H9 (cell line): Measurements from ENCODE around the gene PARK7. TPM values are rescaled to one million over a fixed set of nuclear protein-coding genes. Genes with fewer than 3 reads are reported as not detected.

ENCODE experiments used
- DNase-seq: peaks from one replicate; pipeline ENCODE4 v3.0.0-alpha.2; 2017
- H2AFZ ChIP-seq: one replicate; pipeline ENCODE4 v1.6.1; 2013; ENCODE audit warnings: mild to moderate bottlenecking, low read length, control low read depth, moderate library complexity
- H2AK5ac ChIP-seq: 2 replicates; pipeline ENCODE4 v1.6.1; 2013; ENCODE audit warnings: low read length, control low read depth, mixed read lengths; ENCODE audit not compliant: insufficient read length
- H2BK120ac ChIP-seq: one replicate; pipeline ENCODE4 v1.6.1; 2013; ENCODE audit warnings: low read depth, mild to moderate bottlenecking, low read length, control low read depth, inconsistent platforms; ENCODE audit not compliant: poor library complexity, severe bottlenecking
- H2BK12ac ChIP-seq: 2 replicates; pipeline ENCODE4 v1.6.1; 2013; ENCODE audit warnings: low read length, control low read depth, mixed read lengths, low read depth; ENCODE audit not compliant: insufficient read length
- H2BK15ac ChIP-seq: 2 replicates; pipeline ENCODE4 v1.6.1; 2013; ENCODE audit warnings: low read depth, low read length, control low read depth
- H2BK20ac ChIP-seq: one replicate; pipeline ENCODE4 v1.6.1; 2013; ENCODE audit warnings: low read depth, mild to moderate bottlenecking, low read length, control low read depth, inconsistent platforms; ENCODE audit not compliant: poor library complexity, severe bottlenecking
- H2BK5ac ChIP-seq: 2 replicates; pipeline ENCODE4 v1.6.1; 2013; ENCODE audit warnings: low read length, control low read depth, mixed read lengths; ENCODE audit not compliant: insufficient read length
- H3K14ac ChIP-seq: 2 replicates; pipeline ENCODE4 v1.6.1; 2013; ENCODE audit warnings: low read length, control low read depth; ENCODE audit not compliant: insufficient read depth
- H3K18ac ChIP-seq: 2 replicates; pipeline ENCODE4 v1.6.1; 2013; ENCODE audit warnings: low read depth, mild to moderate bottlenecking, mixed read lengths, low read length, control low read depth; ENCODE audit not compliant: insufficient read length
- H3K23ac ChIP-seq: 2 replicates; pipeline ENCODE4 v1.6.1; 2013; ENCODE audit warnings: low read length, control low read depth, mixed read lengths, low read depth; ENCODE audit not compliant: insufficient read length
- H3K23me2 ChIP-seq: 2 replicates; pipeline ENCODE4 v1.6.1; 2013; ENCODE audit warnings: low read depth, mild to moderate bottlenecking, mixed read lengths, low read length, control low read depth; ENCODE audit not compliant: insufficient read length, poor library complexity, severe bottlenecking
- H3K27ac ChIP-seq: 2 replicates; pipeline ENCODE4 v1.5.1; 2013; ENCODE audit warnings: low read length, control low read depth, mixed read lengths, low read depth; ENCODE audit not compliant: insufficient read length
- H3K27me3 ChIP-seq: 2 replicates; pipeline ENCODE4 v1.6.1; 2013; ENCODE audit warnings: low read length, control low read depth, inconsistent platforms; ENCODE audit not compliant: insufficient read depth
- H3K4ac ChIP-seq: 2 replicates; pipeline ENCODE4 v1.6.1; 2013; ENCODE audit warnings: low read depth, mild to moderate bottlenecking, control low read depth, inconsistent platforms, low read length, moderate library complexity
- H3K4me1 ChIP-seq: 2 replicates; pipeline ENCODE4 v1.6.1; 2013; ENCODE audit warnings: low read length, control low read depth, inconsistent platforms; ENCODE audit not compliant: insufficient read depth
- H3K4me2 ChIP-seq: 2 replicates; pipeline ENCODE4 v1.6.1; 2013; ENCODE audit warnings: low read length, control low read depth, mixed read lengths; ENCODE audit not compliant: insufficient read length, insufficient read depth
- H3K56ac ChIP-seq: 2 replicates; pipeline ENCODE4 v1.6.1; 2013; ENCODE audit warnings: low read depth, mild to moderate bottlenecking, mixed read lengths, low read length, control low read depth; ENCODE audit not compliant: insufficient read length
- H3K79me1 ChIP-seq: 2 replicates; pipeline ENCODE4 v1.6.1; 2013; ENCODE audit warnings: low read depth, mild to moderate bottlenecking, moderate library complexity, low read length, control low read depth, inconsistent platforms; ENCODE audit not compliant: insufficient read depth, poor library complexity, severe bottlenecking
- H3K79me2 ChIP-seq: 2 replicates; pipeline ENCODE4 v1.6.1; 2013; ENCODE audit warnings: low read length, control low read depth, inconsistent platforms; ENCODE audit not compliant: insufficient read depth
- H3K9ac ChIP-seq: 2 replicates; pipeline ENCODE4 v1.6.1; 2013; ENCODE audit warnings: low read length, control low read depth, mixed read lengths; ENCODE audit not compliant: insufficient read length; ENCODE audit errors: extremely low read depth
- H3K9me3 ChIP-seq: one replicate; pipeline ENCODE4 v1.6.1; 2013; ENCODE audit warnings: low read depth, low read length, inconsistent platforms; ENCODE audit not compliant: control insufficient read depth
- H3T11ph ChIP-seq: one replicate; pipeline ENCODE4 v1.6.1; 2013; ENCODE audit warnings: mild to moderate bottlenecking, low read length, control low read depth, inconsistent platforms
- H4K20me1 ChIP-seq: one replicate; pipeline ENCODE4 v1.6.1; 2013; ENCODE audit not compliant: control insufficient read depth, insufficient read length, insufficient read depth
- H4K5ac ChIP-seq: 2 replicates; pipeline ENCODE4 v1.6.1; 2013; ENCODE audit warnings: low read depth, mild to moderate bottlenecking, mixed read lengths, low read length, control low read depth; ENCODE audit not compliant: insufficient read length
- H4K8ac ChIP-seq: replicated peaks from 2 replicates; pipeline ENCODE4 v1.6.1; 2013; ENCODE audit warnings: low read length, control low read depth, mixed read lengths, low read depth; ENCODE audit not compliant: insufficient read length
- H4K91ac ChIP-seq: 2 replicates; pipeline ENCODE4 v1.6.1; 2013; ENCODE audit warnings: low read depth, mild to moderate bottlenecking, moderate library complexity, mixed read lengths, low read length, control low read depth; ENCODE audit not compliant: insufficient read length
- H3K27ac Mint-ChIP-seq, 3 experiments: 2 replicates in 2 of 3; 3 replicates in 1 of 3; pipeline ENCODE4 v1.8.0; 2020 to 2021; ENCODE audit warnings: mixed read lengths in 3 of 3, mild to moderate bottlenecking in 1 of 3, moderate library complexity in 1 of 3
- H3K27me3 Mint-ChIP-seq: 2 replicates; pipeline ENCODE4 v1.8.0; 2021; ENCODE audit warnings: low read depth, mild to moderate bottlenecking, moderate library complexity, mixed read lengths
- H3K36me3 Mint-ChIP-seq, 3 experiments: 2 replicates in 2 of 3; 3 replicates in 1 of 3; pipeline ENCODE4 v1.8.0; 2020 to 2021; ENCODE audit warnings: low read depth in 3 of 3, mixed read lengths in 3 of 3; ENCODE audit not compliant: insufficient read depth in 1 of 3
- H3K4me1 Mint-ChIP-seq, 2 experiments: 2 replicates each; pipeline ENCODE4 v1.8.0; 2020; ENCODE audit warnings: mixed read lengths in 2 of 2
- H3K4me3 Mint-ChIP-seq, 2 experiments: 2 replicates in 1 of 2; 3 replicates in 1 of 2; pipeline ENCODE4 v1.8.0; 2020 to 2021; ENCODE audit warnings: mild to moderate bottlenecking in 2 of 2, mixed read lengths in 2 of 2, moderate library complexity in 1 of 2
- H3K9me3 Mint-ChIP-seq, 2 experiments: 2 replicates in 1 of 2; 3 replicates in 1 of 2; pipeline ENCODE4 v1.8.0; 2020; ENCODE audit warnings: mild to moderate bottlenecking in 2 of 2, mixed read lengths in 2 of 2, moderate library complexity in 1 of 2
- CTCF ChIP-seq: fragments of 200-600 bp; sonication (generic); conservative IDR thresholded peaks from 3 replicates; pipeline ENCODE4 v1.8.0; 2021; ENCODE audit warnings: antibody characterized with exemption, mild to moderate bottlenecking
- WGBS: extraction: QIAGEN DNeasy Blood & Tissue Kit; methylation state at CpG from one replicate; pipeline ENCODE4 v1.1.7; 2013; ENCODE audit warnings: missing lambda C conversion rate, low lambda C conversion rate, mixed read lengths; ENCODE audit not compliant: insufficient read length; ENCODE audit errors: extremely low coverage; 5-methylcytosine and 5-hydroxymethylcytosine counted together
- total RNA-seq: library from RNA; stranded (reverse); gene quantifications from 2 replicates; pipeline ENCODE4 v1.2.1, GENCODE V29; 2021

The PARK7 gene
- total RNA-seq, 1 experiment from 2014 or later, result 370 TPM

- Histone ChIP-seq H3K79me1 (peaks cover 2% of the 10 kb centered on the region), H4K5ac (no peak overlapping the region), H2BK12ac (no peak overlapping the region), H3K18ac (no peak overlapping the region), H4K20me1 (no peaks in the 10 kb centered on the region), H2AK5ac (no peak overlapping the region), H2AFZ (peak overlapping the region; percentile 46), H2BK5ac (no peak overlapping the region), H3K4me2 (peak overlapping the region; percentile 96), H3K23me2 (peaks cover 2% of the 10 kb centered on the region), H2BK15ac (no peak overlapping the region), H3K9ac (peak overlapping the region; percentile 89), H4K8ac (no peak overlapping the region), H2BK20ac (no peak overlapping the region), H3K79me2 (peaks cover 3% of the 10 kb centered on the region; the same call in 1 of the 2 replicates), H3K27ac (no peak overlapping the region), H3K4ac (no peak overlapping the region), H3K27me3 (no peaks in the 10 kb centered on the region), H3K9me3 (no peaks in the 10 kb centered on the region), H2BK120ac (no peak overlapping the region), H3K14ac (peak overlapping the region; percentile 84; the same call in 1 of the 2 replicates), H3K4me1 (no peaks in the 10 kb centered on the region), H3K56ac (no peak overlapping the region), H3T11ph (no peak overlapping the region), H4K91ac (no peak overlapping the region), H3K23ac (no peak overlapping the region)
- WGBS, result no CpG with 5 or more reads among the region's 3 CpGs
- peaks cover 15 to 20% of the 10 kb centered on the region in 2 experiments for H3K4me1 Mint-ChIP-seq
- H3K27me3 Mint-ChIP-seq, result no peaks in the 10 kb centered on the region; the same call in 1 of the 2 replicates
- peaks cover 27 to 40% (median 31%) of the 10 kb centered on the region in 3 experiments for H3K36me3 Mint-ChIP-seq
- H3K27ac Mint-ChIP-seq, result peak overlapping the region; percentile 95 to 96 (median 95)
- H3K4me3 Mint-ChIP-seq, result peak overlapping the region; percentile 97
- TF ChIP-seq CTCF, result no peak
- no peak for DNase-seq
- no peaks in the 10 kb centered on the region for H3K9me3 Mint-ChIP-seq
These were observed 670 bp upstream of the PARK7 start for GRCh38 chr1:7960867-7961215.
